IPS DF 4.7 (cell line): ENCODE measurements around the gene DUS1L.

Experiments
- DNase-seq: peaks from one replicate; pipeline ENCODE4 v3.0.0-alpha.2; 2013; ENCODE audit warnings: low spot score; ENCODE audit errors: extremely low read depth

The DUS1L gene

DNA sequence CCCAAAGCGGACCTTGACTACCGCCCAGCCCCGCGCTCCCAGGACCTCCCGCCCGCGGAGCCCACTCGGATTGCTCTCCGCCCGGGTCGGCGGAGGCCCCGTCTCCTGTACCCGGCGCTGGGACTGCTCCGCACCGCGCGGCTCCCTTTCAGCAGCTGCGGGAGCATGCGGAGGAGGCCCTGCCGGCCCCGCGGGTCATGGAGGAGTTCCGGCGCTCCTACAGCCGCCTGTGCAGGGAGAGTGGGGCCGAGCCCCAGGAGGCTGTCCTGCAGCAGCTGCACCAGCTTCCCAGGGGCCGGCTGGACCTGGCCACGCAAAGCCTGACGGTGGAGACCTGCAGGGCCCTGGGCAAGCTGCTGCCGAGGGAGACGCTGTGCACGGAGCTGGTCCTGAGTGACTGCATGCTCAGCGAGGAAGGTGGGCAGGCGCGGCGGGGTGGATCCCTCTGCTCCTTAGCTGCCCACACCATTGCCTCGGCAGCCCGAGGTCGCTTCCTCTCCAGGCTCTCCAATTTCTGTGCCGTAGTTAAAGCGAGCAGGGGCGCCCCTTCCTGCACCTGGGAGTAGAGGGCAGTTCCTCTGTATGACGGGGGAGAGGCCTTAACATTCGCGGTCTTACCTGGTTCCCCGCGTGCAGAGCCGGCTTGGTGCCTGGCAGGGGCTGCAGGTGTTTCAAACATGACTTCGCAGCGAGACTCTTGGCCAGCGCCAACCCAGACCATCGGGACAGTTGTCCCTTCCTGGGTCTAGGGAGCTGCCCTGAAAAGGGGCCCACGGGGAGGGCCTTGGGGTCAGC lies 42.0 kb downstream of the DUS1L start:
- no peak for DNase-seq

DNA sequence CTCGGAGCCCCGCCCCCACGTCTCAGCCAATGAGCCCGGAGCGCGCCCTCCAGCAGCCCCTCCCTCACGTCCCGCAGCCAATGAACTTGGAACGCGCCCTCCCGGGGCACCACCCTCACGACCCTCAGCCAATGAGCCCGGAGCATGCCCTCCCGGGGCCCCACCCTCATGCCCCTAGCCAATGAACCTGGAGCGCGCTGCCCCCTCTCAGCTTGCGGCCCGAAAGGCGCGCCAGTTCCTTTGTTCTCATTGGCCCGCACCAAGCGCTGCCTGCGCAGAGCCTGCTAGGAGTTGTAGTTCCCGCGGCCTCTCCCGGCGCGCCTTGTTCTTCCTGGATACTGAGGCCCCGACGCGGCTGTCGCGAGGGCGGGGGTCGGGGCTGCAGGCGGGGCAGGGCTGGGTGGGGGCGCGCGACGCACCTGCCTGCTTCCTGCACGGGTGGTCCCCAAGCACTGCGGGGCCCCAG lies 42.6 kb downstream of the DUS1L start, which contains the start of gene LRRC45:
TSS of gene LRRC45 (plus strand) at position 325 of the 466 bp plus-strand sequence. CDS start 339 bp downstream, outside the sequence.
- peak; percentile 83 for DNase-seq

DNA sequence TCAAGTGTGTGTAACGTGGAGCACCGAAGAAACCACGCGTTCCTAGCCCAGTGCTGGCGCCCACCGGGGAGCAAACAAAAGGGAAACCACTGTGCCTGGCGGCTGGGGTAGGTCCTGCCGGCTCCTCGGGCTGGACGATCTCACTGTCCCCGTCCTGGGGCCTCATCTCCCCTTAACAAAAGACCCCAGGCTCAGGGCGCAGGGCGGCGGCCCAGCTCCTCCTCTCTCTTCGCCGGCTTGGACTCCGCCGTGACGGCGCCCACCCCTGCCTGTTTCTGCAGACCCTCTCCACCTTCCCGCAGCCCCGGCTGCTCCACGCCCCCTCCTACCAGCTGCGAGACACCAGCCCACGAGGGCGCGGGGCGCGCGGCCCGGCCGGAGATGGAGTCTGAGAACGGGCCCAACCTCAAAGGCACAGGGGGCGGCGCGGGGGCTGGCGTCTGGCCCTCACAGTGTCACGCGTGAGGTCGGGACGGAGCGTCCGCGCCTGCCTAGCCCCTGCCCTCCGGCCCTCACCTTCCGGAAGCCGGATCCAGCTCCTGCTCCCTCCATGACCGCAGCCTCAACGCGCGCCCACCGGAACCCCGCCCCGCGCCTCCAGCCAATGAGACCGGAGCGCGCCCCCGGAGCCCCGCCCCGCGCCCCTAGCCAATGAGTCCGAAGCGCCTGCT lies 43.2 kb downstream of the DUS1L start, which contains the start of gene CENPX:
TSS of gene CENPX (minus strand) at position 569 of the 671 bp plus-strand sequence. CDS start at position 552, 17 bp downstream.
- no peak for DNase-seq

DNA sequence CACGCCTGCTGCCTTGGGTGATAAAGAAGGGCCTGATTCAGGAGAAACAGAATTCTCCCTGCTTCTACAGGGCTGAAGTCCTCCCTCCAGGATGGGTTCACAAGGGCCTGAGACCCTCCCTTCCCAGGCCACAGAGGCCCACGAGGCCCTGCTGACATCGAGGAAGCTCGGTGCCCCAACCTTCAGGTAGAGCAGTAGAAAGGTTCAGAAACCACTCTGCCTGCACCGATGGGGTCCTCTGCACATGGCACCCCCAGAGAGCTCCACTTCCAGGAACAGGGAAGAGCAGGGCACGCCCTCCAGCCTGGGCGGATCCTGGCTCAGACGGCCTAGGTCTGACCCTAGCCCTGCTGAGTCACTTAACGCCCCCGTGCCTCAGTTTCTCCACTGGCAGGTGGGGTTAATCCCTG lies 43.7 kb downstream of the DUS1L start:
- DNase-seq = no peak

DNA sequence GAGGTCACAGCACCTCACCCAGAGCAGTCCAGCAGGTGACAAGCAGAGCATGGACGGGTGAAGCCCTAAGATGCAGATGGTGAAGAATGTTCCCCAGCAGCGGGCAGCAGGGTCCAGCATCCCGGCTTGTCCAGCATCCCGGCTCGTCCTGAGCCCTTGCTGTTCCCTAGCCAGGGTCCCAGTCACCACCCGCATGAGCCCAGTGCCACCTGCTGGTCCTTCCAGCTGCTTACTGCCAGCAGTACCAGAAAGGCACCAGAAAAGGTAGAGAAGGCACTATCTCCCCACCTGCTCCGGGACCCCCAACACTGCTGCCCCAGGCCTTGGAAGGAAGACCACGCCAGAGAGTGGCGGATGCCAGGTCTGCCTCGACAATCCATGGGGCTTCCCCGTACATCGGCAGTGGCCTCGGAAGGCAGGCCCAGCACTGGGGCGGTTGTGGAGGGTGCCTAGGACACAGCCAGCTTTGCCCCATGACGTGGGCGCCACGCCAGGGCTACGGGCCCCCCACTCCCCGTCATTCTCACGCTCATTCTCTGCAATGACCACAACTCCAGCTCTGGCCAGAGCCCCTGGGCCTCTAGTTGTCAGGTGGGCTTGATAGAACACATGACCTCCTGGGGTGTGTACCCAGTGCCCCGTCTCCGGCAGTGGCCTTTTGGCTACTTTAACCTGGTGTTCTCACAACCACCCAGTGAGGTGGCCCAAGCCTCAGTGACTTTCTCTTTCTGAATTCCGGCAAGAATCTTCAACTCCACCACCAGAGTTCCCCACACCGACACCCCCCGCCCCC lies 44.3 kb downstream of the DUS1L start:
- DNase-seq = no peak

DNA sequence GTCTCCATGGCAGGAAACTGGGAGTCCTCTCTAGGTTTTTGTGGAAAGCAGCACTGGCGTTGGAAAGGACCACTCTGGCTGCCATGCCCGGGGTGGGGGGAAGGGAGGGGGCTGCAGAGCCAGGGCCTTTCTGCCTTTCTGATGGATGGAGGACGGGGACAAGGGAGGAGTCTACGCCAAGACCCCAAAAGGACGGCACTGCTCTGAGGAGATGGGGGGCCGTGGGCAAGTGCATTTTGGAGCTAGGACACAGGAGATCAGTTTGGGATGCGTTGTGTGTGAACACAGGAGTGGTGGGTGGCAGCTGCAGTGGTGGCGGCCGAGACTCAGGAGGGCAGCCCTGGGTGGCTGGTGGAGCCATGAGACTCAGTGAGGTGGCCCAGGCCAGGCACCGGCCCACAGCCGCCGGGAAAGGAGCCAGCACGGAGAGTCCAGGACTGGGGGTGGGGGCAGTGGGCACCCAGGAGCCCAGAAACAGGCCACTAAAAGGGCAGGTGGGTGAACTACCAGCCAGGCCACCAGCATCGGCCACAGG lies 45.0 kb downstream of the DUS1L start:
- DNase-seq = no peak

DNA sequence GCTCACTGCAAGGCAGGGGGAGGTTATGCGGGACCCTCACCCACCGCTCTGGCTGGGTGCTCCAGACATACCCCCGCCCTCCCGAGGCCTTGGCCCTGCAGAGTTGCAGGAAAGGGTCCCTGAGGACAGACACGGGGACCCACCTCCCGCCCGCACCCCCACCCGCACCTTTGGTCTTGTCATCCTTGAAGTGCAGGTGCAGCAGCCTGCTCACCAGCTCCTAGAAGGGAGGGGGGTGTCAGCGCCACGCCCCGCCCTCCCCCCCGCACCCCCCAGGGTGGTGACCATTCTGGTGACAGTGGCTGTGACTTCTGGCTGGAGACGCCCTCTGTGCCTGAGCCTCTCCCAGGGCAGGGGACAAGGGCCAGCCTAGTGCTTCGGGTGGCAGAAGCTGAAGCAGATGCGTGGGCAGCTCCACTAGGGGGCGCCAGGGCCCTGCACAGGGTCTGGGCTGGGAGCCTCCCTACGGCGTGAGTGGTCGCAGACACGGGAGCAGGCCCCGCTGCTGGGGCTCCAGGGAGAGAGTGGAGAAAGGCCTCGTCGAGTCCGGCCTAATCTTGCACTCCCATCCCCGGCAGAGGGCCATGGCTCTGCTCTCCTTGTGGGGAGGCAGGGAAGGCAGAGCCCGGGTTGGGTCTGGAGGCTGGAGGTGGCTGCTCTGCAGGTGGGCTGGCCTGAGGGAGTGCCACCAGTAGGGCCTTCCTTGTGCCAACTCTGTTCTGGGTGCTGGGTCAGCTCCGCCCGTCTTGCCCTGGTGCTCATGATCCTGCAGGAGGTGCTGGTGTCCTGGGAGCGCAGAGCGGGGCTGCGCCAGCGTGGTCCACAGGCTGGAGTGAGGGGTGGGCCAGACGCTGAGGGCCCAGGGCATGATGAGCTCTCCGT lies 45.7 kb downstream of the DUS1L start:
- DNase-seq = no peak

DNA sequence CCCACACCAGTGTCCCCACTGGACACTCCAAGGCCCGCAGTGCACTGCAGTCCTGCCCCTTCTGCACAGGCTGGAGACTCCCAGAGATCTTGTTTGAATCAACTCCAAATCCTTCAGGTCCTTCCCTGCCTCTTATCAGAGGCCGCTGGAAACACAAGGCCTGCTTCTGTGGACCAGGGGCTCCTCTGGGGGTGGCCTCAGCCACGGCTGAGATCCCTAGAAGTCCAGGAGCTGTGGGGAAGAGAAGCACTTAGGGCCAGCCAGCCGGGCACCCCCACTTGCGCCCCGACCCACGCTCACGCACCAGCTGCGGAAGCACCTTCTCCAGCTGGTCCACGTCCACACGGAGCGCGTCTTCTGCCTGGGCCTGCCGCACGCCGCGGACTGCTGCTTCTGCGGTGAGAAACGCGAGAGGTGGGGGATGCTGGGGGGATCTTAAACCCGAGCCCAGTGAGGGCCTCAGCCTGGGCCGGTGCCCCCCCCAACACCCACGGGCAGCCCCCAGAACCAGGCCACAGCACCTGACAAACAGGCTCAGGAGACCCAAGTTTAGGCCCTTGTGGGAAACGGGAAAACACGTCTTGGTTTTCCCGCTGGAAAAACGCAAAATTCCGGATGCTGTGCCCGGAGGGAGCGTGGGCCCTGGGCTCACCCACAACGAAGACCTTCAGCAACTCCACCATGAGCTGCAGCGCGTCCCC lies 46.5 kb downstream of the DUS1L start:
- no peak for DNase-seq

DNA sequence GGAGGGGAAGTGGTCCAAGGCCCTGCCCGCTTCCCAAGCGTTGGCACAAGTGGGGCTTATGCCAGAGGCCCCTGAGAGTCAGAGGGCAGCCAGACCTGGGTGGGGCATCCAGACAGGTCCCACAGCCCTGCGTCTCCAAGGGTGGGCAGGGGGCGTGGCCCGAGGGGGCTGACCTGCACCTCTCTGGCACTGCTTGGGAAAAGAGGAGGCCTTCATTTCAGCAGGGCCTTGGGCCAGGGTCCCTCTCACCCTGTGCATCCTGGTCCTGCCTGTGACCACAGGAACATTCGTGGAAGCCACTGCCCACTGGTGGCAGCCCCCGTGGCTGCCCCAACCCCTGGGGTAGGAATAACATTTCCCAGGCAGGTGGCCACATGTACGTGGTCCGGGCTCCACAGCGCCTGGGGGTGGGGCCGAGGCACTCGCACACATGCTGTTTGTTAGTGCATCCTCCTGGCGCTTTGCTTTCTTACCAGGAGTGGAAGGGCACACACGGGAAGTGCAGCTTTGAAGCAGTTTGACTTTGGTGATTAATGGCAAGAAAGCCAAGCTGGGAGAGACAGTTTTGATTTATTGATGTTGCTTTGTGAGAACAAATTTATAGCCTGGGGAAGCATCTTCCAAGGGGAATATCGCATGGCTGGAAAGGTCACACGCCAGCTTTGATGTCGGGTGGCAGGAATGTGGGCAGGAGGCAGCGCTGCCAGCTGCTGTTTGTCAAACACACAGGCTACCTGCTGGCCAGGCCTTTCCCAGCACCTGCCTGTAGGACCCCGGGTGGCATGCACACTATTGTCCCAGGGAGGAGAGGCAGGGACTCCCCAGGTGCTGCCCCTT lies 47.2 kb downstream of the DUS1L start:
- DNase-seq = no peak

DNA sequence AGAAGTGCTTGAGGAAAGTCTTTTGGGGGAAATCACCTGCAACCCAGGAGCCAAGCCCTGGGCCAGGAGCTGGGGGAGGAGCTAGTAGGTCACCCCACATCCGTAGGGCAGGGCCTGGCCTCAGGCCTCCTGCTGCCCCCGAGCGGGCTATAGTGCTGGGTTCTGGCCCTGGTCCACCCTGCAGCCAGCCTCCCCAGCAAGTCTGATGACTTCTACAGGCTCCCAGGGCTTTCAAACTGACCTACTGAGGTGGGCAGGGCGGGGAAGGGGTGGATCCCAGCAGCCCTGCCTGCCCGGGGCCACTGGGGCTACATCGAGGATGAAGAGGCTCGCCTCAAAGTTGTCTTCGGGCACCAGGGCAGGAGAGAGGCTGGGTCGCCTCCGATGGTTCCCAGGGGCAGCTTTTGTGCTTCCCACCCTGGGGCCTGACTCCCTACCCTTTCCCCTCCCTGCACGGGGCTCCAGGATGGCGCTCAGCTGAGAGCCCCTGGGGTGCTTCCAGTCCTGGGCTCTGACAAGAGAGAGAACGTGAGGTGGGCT lies 47.9 kb downstream of the DUS1L start:
- no peak for DNase-seq

DNA sequence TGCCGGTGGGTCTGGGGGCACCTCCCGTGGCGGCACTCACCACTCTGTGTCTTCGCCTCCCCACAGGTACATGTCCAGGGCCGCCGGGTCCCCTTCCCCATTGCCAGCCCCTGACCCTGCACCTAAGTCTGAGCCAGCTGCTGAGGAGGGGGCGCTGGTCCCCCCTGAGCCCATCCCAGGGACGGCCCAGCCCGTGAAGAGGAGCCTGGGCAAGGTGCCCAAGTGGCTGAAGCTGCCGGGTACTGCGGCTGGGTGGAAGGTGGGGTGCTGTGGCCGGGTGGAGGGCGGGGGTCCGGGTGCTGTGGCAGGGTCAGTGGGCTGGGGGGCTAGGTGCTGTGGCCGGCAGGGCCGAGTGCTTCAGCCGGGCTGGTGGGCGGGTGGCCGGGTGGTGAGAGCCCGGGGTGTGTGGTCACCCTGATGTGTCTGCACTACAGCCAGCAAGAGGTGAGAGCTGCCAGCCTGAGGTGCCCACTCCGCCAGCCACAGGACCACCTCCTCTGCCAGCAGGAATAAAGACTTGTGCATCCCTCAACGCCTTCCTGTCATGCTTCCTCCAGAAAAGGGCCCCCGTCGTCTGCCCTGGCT lies 48.6 kb downstream of the DUS1L start:
- DNase-seq = no peak

DNA sequence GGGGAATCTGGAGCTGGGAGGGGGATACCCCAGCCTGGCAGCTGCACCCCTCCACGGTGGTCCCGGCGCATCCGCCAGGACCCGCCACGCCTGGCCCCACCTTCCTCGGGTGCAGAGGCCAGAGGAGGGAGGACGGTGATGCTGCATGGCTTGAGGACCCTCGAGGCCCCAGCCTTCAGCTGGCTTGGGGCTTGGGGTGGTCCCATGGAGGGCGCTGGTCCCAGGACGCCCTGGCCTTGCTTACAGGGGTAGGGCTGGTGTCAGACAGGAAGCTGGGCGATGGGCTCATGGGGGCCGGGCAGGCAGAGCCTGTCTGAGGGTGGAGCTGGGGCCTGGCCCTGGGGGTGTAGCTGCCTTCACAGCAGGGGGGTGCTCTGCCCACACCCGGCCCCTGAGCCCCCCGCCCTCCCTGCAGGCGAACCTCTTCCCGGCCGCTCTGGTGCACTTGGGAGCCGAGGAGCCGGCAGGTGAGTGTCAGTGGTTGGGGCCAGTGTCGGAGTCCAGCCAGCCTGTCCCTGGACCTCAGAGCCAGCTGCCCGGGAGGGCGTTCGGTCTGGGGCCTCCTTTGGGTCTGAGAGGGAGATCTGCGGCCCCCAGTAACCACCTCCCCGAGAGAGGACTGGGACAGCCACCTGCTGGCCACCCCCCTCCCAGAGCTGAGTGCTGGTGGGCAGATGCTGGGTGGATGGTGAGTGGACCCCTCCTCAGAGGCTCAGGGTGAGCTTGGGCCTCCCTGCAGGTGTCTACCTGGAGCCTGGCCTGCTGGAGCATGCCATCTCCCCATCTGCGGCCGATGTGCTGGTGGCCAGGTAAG lies 49.3 kb downstream of the DUS1L start:
- no peak for DNase-seq

DNA sequence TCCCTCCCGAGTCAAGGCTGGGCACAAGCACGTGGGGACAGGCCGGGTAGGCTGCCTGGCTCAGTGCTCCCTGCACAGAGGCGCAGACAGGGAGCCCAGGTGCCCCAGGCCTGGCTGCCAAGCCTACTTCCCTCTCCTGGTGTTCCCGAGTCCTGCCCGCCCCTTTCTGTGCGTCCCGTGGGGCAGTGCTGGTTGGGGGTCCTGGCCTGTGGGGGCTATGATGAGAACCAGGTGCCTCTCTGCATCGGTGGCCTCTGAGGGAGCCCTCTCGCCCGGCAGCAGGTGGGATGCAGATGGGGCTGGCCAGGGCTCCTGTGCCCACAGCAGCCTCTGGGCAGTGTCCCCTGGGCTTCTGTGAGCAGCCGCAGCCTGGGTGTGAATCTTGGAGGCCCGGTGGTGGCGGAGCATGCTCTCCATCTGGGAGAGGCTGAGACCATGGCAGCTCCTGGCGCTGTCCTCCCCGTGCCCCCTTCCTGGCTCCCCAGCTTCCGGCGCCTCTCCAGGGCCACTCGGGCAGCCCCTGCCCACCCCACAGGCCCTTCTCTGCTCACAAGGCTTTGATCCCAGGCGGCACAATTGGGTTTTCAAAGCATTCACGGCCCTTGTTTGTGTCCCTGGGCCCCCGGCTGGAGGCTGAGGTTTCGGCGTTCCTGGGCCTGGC lies 50.2 kb downstream of the DUS1L start:
- no peak for DNase-seq

DNA sequence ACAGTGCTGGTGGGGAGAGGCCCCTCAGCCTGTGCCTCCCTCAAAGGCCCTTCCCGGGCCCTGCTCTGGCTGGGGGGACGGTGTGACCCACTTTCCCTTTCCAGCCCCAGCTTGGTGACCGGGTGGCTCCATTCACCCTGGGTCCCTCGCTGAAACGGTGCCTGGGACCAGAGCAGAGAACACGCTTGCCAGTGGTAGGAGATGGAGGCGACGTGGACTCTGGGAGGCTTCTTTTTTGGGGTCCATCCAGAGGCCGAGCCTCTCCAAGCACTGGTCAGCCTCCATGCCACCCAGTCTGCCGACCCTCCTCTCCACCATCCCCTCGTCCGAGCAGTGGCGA lies 50.7 kb downstream of the DUS1L start:
- DNase-seq = no peak

DNA sequence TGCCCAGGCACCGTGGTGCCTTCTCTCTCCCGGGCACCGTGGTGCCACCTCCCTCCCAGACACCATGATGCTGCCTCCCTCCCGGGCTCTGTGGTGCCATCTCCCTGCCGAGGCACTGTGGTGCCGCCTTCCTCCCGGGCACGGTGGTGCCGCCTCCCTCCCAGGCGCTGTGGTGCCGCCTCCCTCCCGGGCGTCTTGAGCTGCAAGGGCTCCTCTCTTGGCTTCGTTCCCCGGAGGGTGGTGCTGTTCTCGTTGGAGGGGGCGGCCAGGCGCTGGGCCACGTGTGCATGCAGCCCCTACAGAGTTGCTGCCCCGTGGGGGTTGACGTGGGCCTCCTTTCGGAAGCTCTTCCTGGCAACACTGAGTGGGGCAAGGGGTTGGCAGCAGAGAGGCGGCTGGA lies 51.2 kb downstream of the DUS1L start:
- DNase-seq = no peak

DNA sequence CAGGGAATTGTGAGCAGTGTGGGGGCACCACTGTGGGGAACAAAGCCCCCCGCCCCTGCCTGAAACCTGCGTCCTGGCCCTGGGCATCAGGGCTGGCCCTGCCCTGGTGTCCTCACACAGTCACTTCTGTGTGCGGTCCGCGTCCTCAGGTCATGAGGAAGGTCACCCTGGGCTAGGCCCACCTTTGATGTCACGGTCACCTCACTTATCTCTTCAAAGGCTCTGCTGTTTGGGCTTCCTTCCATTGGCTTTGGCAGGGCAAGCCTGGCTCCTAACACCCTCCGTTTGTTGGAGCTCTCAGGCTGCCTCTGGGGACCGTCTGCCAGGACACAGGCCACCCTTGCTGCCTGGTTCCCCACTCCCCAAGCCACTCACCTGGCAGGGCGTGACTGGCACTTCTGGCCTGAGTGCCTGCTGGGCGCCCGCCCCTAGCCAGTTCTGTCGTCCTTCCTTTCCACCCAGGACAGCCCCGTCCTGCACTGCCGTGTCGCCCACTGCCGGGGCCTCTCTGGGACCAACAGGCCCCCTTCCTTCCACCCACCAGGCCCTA lies 51.8 kb downstream of the DUS1L start:
- no peak for DNase-seq

DNA sequence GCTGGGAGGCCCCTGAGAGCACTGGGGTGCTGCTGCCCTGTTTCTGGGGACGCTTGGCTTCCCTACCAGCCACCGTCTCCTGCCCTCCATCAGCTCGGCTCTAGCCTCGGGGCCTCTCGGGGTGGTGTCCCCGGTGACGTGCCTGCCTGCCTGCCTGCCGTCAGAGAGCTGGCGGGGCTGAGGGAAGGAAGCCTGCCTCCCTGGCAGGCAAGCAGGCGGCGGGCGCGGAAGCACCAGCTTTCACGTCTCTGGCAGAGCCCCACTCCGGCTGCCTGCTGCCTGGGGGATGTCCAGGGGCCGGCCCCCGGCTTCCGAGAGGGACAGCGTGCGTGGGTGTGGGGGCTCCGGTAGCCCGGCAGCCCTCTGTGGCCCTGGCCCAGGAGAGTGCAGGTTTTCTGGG lies 52.3 kb downstream of the DUS1L start:
- no peak for DNase-seq
